GM12864 (cell line): ENCODE data around the gene MOBP.

Experiments
- DNase-seq: peaks from one replicate; pipeline ENCODE4 v3.0.0-alpha.2; 2011; ENCODE audit warnings: low read depth
- H3K4me3 ChIP-seq: 2 replicates; pipeline ENCODE4 v1.5.1; 2011; ENCODE audit warnings: mild to moderate bottlenecking, low read depth, low read length, control low read depth
- TF ChIP-seq, protein P1 (sequence below): IDR thresholded peaks from 2 replicates; pipeline ENCODE4 v1.5.1; 2011; ENCODE audit warnings: low read depth, mild to moderate bottlenecking, moderate library complexity, low read length, control low read depth, inconsistent platforms; ENCODE audit errors: missing control alignments

The MOBP gene

DNA sequence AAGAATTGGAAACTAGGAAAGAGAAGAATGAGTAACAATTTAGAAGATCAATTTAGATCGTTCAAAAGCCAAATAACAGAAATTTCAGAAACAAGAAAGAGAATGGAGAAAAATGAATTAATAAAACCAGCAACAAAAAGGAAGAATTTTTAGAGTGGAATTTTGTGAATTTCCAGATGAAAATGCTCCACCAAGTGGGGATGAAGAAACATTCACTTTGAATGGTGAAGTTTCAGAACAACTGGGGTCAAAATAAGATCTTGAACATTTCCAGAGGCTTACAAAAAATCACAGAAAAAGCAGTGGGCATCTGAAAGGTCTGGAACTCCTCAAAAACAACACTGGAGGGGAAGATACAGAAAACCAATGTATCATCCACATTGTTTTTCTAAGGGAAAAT is 4.2 kb upstream of the MOBP start:
- DNase-seq, result no peak
- no peak overlapping the region for H3K4me3 ChIP-seq
- TF ChIP-seq, protein P1, sequence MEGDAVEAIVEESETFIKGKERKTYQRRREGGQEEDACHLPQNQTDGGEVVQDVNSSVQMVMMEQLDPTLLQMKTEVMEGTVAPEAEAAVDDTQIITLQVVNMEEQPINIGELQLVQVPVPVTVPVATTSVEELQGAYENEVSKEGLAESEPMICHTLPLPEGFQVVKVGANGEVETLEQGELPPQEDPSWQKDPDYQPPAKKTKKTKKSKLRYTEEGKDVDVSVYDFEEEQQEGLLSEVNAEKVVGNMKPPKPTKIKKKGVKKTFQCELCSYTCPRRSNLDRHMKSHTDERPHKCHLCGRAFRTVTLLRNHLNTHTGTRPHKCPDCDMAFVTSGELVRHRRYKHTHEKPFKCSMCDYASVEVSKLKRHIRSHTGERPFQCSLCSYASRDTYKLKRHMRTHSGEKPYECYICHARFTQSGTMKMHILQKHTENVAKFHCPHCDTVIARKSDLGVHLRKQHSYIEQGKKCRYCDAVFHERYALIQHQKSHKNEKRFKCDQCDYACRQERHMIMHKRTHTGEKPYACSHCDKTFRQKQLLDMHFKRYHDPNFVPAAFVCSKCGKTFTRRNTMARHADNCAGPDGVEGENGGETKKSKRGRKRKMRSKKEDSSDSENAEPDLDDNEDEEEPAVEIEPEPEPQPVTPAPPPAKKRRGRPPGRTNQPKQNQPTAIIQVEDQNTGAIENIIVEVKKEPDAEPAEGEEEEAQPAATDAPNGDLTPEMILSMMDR, result no peak

DNA sequence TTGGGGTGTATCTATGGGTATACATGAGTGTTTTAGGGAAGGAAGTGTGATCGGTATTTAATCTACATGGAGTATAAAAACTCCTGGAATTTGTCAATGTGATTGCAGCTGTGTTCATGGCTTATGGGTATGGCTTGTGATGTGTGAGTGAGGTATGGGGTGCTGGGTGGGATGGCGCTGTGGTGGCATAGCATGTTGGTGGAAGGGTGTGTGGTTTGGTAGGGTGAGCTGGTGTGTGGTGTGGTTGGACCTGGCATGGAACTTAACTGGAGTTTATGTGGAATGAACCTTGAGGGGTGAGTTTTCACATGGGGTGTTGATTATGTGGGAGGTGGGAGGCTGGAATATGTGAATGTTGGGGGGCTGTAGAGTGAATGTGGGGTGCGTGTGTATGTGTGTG is 492 bp upstream of the MOBP start:
- no peak overlapping the region for H3K4me3 ChIP-seq
- DNase-seq, result no peak
- TF ChIP-seq, protein P1, result no peak

DNA sequence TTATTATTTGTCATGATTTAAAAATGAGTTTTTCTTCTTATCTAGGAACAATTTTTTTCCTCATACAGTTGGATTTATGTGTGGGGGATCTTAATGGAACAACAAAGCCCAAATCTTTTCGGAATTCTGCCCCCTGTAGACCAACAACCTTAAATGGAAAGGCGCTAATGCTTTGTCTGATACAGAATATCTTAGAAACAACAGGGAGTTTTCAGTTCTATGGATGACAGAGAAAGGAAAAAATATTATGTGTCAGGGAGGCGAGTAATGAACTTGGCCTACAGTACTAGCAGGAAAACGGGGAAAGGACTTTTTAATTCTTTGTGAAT is 592 bp downstream of the MOBP start:
- H3K4me3 ChIP-seq, result no peak overlapping the region
- TF ChIP-seq, protein P1, result no peak
- no peak for DNase-seq

DNA sequence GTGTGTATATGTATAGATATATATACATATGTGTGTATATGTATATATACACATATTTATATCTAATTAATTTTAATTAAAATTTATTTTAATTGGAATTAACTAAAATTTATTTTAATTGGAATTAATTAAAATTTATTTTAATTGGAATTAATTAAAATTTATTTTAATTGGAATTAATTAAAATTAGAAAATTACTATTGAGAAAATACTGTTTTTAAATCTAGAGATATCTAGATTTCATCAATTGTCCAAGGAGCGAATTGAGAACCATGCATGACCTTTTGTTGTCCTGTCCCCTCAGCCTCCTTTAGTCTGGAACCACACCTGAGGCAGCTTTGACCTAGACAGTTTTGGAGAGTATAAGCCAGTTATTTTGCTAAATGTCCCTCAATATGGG is 1.8 kb downstream of the MOBP start:
- DNase-seq, result no peak
- no peak overlapping the region for H3K4me3 ChIP-seq
- TF ChIP-seq, protein P1, result no peak

DNA sequence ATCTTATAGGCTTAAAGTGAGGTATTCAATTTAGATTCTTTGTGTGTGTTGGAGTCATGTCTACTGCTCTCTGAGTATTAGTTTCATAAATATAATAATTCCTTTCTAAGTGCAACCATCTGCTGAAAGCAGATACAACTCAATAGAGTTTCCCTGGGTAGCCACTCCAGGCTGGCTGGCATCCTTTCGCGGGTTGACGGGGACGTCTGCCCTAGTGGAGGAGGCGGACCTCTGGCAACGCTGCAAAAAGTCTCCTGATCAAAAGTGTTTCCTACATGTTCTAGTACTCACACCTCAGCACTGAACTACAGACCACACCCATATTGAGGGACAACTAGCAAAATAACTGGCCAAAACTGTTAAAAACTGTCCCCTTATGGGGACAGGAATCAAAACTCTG is 2.5 kb downstream of the MOBP start:
- H3K4me3 ChIP-seq, result no peak overlapping the region
- TF ChIP-seq, protein P1, result no peak
- no peak for DNase-seq

DNA sequence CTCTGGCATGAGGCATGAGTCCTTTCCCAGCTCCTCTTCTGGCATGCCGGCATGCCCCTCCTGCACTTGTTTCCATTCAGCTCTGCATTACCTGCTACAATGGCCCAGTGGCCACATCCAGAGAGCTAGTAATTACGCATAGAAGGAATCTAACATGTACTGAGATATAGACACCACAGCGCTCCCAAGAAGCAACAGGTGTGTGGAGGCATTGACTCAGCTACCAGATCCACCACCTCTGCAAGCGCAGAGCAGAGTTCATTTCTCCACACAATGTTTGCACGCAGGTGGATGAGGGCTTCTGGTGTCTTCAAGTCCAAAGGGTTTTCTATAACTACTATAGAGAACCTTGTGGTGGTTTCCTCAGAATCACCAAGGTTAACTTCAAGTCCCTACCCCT is 4.2 kb downstream of the MOBP start:
- H3K4me3 ChIP-seq, result no peak overlapping the region
- TF ChIP-seq, protein P1, result no peak
- DNase-seq, result no peak

DNA sequence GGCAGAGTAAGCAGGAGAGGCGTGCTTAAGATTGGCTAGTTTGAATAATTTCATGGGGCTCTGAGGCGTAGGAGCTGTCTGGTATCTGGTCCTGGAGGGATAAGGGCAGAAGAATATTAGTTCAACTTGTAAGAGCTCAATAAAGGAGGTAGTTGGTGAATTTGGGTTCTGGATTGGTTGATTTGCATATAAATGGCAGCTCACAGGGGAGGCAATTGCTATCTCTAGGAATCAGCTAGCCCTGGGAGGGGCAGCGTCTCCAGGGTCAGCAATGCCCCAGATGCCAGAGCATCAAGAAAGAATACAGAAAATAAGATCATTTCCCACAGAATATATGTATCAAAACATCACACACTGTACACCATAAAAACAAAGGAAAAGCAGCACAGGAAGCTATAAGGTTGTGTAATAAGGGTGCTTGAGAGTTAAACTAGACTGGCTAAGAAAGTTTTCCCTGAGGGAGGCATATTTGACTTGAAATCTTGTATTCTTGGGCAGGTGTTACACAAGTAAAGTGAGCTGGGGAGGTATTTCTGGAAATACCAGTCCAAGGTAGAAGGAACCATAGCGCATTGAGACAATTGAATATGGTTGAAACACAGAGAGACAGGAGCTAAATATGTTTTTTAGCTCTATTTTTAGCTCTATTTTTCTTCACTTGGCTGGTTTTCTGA is 6.1 kb downstream of the MOBP start:
- TF ChIP-seq, protein P1, result no peak
- H3K4me3 ChIP-seq, result no peak overlapping the region
- DNase-seq, result no peak
